Stimulated activated naive CD8-positive, alpha-beta T cell treated with anti-CD3 and anti-CD28 coated beads, Interleukin-15, Interleukin-2, amounts not matched to agents 100 U/mL and 50 U/mL, for 24 hours (primary cell): ENCODE results near the gene STPG2.

ENCODE experiments used
- ATAC-seq: fragments of 150-1000 bp; cut with Tn5 transposase; one replicate; pipeline ENCODE4 v1.10.0; 2021
- DNase-seq: peaks from one replicate; pipeline ENCODE4 v3.0.0; 2021

STPG2 gene

GRCh38 chr4:98092833-98093439 is 50.3 kb downstream of the STPG2 start:
- ATAC-seq = no peak
- DNase-seq = no peak

GRCh38 chr4:98081936-98082335 is 61.3 kb downstream of the STPG2 start:
- DNase-seq (no peak), ATAC-seq (no peak)

GRCh38 chr4:98068495-98068894 is 74.8 kb downstream of the STPG2 start:
- DNase-seq (no peak), ATAC-seq (no peak)

GRCh38 chr4:98055800-98056501 is 87.3 kb downstream of the STPG2 start:
- ATAC-seq = no peak
- no peak for DNase-seq

- no peak for ATAC-seq
Measured at GRCh38 chr4:98046665-98047064, 96.6 kb downstream of the STPG2 start.

GRCh38 chr4:98030059-98030458 is 113.2 kb downstream of the STPG2 start:
- ATAC-seq (no peak), DNase-seq (no peak)

More at GRCh38 chr4:98046665-98047064, 96.6 kb downstream of the STPG2 start:
- no peak for DNase-seq

- DNase-seq = no peak
- no peak for ATAC-seq
Measured at GRCh38 chr4:98027827-98028226, 115.4 kb downstream of the STPG2 start.

GRCh38 chr4:98026362-98026761 is 116.9 kb downstream of the STPG2 start:
- ATAC-seq (no peak), DNase-seq (no peak)

GRCh38 chr4:98006814-98007412 is 136.4 kb downstream of the STPG2 start:
- ATAC-seq = no peak
- DNase-seq = no peak

GRCh38 chr4:98006060-98006459 is 137.2 kb downstream of the STPG2 start:
- DNase-seq (no peak), ATAC-seq (no peak)

- ATAC-seq (no peak), DNase-seq (no peak)
Measured at GRCh38 chr4:98000940-98001339, 142.3 kb downstream of the STPG2 start.

GRCh38 chr4:97998203-97998602 is 145.1 kb downstream of the STPG2 start:
- ATAC-seq (no peak), DNase-seq (no peak)

- DNase-seq (no peak), ATAC-seq (no peak)
Measured at GRCh38 chr4:97994765-97995465, 148.4 kb downstream of the STPG2 start.

- ATAC-seq (no peak), DNase-seq (no peak)
Measured at GRCh38 chr4:97990409-97990808, 152.9 kb downstream of the STPG2 start.

- no peak for ATAC-seq
- DNase-seq = no peak
Measured at GRCh38 chr4:97987019-97987648, 156.1 kb downstream of the STPG2 start.

GRCh38 chr4:97984545-97985131 is 158.6 kb downstream of the STPG2 start:
- DNase-seq (no peak), ATAC-seq (no peak)

GRCh38 chr4:97978791-97979488 is 164.3 kb downstream of the STPG2 start:
- no peak for DNase-seq
- ATAC-seq = no peak

- no peak for DNase-seq
- ATAC-seq = no peak
Measured at GRCh38 chr4:97953171-97953941, 189.9 kb downstream of the STPG2 start.

GRCh38 chr4:97952763-97953162 is 190.5 kb downstream of the STPG2 start:
- DNase-seq = no peak
- ATAC-seq = no peak

GRCh38 chr4:97950836-97951235 is 192.4 kb downstream of the STPG2 start:
- DNase-seq = no peak
- no peak for ATAC-seq

GRCh38 chr4:97942951-97943350 is 200.3 kb downstream of the STPG2 start:
- ATAC-seq (no peak), DNase-seq (no peak)
